Activated CD8-positive, alpha-beta memory T cell treated with anti-CD3 and anti-CD28 coated beads for 24 hours (primary cell): ENCODE data around the gene RPSA.
"Not testable (repeated sequence)": the region's sequence is repeated elsewhere in the genome, so short reads cannot be mapped to it uniquely, and the experiment has no call there.

Experiments used
- DNase-seq: peaks from one replicate; pipeline ENCODE4 v3.0.0-alpha.2; 2020

Gene RPSA

DNA sequence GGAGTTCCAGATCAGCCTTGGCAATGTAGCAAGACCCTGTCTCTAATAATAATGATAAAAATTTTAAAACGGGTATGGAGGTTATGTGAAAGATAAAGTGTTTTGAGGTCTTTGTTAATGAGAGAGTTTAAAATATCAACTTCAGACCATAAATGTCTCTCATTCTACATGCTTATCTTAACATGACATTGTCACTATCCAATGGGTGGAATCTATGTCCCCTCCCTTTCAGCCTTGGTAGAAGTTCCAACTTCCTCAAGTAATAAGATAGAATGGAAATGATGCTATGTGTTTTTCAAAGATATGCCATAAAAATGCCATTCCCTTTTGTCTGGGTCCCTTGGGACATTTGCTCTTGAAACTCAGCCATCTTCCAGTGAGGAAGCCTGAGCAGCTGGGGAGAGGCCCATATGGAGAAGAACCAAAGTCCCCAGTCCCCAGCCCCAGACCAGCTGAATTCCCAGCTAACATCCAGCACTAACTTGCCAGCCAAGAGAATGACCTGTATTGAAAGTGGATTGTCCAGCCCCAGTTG lies 17.0 kb downstream of the RPSA start:
- no peak for DNase-seq

DNA sequence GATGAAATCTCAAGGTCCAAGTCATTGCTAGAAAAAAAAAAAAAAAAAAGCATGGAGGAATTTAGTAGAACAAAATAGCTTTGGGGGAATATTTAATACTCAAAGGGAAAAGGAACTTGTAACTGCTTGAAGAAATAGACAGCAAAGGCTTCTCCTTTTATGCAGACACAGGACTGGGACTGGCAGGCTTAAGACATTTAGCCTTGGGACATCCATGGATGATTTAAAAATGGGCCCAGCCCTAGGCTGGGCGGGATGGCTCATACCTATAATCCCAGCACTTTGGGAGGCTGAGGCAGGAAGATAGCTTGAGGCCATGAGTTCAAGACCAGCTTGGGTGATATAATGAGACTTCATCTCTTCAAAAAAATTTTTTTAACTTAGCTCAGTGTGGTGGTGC lies 19.8 kb downstream of the RPSA start:
- no peak for DNase-seq

DNA sequence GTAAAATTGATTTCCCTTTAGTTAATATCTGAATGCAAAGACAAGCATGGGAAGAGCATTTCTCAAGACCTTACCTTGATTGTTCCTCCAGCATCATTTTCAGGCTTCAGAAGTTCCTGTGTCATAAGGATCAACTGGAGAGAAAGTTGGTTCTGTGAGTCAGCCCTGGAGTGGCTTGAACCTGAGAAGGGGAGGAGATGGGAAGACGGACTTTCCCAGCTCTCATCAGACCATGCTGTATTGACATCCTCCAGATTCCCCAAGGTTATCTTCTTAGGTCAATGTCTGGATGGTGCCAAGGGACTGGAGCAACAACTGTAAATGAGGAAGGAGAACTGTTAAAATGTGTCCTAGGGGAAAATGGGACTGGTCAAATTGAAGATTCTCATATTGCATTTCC lies 21.0 kb downstream of the RPSA start:
- no peak for DNase-seq

DNA sequence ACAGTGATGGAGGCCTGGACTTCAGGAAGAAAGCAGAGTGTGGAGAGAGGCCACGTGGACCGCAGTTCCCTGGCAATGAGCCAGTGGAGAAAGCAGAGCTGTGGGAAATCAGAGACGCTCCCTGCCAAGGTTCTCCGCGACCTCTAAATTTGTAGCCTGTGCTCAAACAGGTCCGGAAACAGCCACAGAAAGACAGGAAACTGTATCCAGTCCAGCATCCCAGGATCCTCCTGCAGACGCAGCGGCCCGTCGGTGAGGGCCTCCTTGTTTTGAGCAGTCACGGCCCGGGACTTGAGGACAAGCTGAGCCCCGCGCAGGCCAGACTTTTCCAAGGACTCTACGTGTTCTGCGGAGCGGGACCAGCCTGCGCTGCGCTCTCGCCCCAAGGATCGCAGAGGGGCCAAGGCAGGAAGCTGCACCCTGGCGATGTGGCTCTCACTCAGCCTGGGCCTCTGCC lies 22.3 kb downstream of the RPSA start:
- DNase-seq: no peak

DNA sequence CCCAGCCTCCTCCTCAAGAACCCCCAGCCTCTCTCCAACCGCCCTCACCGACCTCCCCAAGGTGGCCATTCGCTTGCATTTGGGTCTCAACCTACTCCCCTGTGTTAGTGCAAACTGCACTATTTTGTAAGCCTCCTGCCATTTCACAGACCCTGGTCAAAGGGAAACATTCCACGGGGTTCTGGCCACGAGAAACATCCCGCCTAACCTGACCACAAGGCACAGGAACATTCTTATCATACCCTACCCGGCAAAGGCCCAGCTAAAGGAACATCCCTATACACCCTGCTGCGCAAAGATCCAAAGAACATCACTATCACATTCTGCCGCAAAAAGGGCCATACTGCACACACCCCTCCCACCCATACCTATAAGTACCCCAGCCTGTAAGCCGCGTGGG lies 22.9 kb downstream of the RPSA start:
- DNase-seq: no peak

DNA sequence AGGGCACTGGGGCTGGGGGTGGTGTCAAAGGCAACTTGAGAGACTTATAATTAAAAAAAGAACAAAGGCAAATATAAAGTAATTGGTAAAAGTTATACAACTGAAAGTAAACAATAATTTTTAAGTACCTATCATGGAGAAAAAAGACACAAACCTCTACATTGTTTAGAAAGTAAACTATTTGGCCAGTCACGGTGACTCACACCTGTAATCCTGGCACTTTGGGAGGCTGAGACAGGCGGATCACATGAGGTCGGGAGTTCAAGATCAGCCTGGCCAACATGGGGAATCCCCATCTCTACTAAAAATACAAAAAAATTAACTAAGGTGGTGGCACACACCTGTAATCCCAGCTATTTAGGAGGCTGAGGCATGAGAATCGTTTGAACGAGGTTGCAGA lies 25.8 kb downstream of the RPSA start:
- no peak for DNase-seq

DNA sequence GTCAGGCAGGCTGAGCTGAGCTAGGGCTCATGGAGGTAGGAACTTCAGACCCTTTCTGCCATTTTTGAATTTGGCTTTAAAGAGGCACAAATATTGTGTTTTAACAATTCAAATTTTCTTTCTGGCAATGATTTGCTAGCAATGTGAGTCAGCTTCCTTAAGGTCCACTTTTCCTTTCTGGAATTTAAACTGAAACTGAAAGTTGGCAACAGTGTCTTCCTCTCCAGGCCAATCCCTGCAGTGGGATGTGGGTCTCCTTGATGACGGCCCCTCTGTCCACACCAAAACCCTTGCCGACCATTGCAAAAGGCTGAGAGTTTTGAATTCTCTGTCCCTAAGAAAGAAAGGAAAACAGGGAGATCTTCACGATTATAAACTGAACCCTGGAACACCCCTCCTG lies 27.1 kb downstream of the RPSA start:
- no peak for DNase-seq

DNA sequence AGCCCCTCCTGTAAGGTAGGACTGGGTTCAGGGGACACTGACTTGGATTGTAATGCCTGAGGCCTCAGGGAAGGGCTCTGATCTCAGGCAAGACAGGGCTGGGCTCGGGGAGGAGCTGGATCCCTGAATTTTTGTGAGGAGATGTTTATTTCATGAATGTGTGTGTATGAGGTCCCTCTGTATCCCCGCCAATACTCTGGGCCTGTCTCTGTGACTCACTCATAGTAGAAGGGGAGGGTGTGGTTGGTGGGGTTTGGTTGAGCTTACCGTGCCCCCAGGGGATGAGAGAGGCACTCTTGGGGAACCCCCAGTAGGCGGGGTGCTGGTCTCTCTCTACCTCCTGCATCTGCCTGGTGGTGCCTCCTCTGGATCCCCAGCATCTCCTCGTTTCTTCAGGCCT lies 28.1 kb downstream of the RPSA start:
- no peak for DNase-seq

DNA sequence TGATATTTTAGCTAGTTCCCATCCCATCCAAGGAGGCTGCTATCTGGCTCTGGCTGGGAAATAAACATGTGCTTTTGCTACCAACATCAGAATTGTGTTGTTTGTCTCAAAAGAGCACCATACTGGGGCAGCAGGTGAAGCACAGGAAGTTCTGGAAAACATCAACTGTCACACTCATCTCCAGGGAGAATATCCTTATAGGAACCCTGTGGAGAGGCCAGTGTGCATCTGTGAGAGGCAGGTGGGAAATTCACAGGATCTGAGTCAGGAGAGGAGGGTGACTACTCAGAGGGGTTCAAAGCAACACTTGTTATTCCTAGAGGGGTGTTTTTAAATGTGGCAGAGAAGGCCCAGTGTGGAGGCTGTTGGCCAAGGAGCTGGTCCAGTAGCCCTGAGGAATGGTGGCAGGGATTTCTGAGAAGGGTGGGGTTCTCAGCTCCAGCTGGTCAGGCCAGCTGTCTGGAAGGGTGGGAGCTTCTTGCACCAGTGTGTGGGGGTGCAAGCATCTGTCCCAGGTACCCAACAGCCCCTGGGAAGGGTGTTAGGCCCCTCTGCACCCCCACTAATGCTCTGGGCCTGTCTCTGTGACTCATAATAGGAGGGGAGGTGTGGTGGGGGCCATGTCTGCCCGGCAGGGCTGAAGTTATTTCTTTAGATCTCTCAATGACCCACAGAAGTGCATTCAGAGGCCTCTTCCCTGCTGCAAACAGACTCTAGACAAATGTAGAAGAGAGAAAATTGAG lies 28.7 kb downstream of the RPSA start:
- DNase-seq: no peak

DNA sequence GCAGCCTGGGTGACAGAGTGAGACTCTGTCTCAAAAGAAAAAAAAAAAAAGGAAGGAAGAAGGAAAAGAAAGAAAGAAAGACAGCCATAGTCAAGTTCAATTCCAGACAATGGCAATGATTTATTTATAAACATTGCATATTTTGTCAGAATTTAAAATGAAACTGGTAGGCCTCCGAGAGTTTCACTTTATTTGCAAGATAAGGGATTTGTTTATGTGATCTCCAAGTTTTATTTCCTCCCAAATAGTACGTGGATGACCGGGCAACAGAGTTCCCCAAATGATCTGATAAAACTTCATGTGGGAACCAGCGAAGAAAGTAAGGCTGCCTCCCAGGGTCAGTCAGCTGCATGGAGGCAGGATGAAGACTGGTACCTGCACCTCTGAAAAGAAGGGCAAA lies 32.4 kb downstream of the RPSA start:
- no peak for DNase-seq

DNA sequence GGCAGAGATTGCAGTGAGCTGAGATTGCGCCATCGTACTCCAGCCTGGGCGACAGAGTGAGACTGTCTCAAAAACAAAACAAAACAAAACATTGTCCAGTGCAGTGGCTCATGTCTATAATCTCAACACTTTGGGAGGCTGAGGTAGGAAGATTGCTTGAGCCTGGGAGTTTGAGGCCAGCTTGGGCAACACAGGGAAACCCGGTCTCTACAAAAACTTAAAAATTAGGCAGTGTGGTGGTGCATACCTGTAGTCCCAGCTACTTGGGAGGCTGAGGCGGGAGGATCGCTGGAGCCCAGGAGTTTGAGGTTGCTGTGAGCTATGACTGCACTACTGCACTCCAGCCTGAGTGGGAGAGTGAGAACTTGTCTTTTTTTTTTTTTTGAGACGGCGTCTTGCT lies 33.8 kb downstream of the RPSA start:
- DNase-seq: no peak

DNA sequence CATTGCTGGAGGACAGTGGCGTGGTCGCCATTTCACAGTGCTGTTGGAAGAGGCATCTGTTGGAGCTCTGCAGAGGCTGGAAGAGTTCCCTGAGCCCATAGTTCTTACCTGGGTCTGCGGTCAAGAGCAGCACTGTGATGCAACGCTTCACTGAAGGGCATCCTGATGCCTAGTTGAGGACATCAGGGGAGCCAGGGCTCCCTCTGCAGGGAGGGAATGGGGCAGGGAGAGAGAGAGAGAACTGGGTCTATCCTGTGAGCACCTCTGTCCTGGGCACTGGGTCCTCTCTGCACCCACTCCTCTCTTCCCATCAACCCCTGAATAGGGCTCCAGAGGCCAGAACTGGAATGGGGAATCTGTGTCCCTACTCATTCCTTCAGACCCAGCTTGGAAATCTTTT lies 37.0 kb downstream of the RPSA start:
- no peak for DNase-seq

DNA sequence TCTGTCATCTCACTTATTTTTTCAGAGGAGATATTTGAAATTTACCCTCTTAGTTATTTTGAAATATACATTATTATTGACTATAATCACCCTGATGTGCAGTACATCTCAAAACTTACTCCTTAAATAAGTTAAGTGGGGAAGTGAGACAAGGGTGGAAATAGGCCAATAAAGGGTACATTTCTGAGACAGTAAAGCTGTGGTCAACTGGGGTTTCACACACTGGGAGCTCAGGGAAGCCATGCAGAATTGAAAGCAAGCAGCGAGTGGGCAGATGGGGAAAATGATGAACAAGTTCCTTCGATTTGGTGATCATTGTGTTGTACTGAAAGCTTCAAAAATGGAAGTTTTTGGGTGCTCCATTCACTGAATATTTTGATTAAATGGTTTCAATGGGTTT lies 39.4 kb downstream of the RPSA start:
- no peak for DNase-seq

DNA sequence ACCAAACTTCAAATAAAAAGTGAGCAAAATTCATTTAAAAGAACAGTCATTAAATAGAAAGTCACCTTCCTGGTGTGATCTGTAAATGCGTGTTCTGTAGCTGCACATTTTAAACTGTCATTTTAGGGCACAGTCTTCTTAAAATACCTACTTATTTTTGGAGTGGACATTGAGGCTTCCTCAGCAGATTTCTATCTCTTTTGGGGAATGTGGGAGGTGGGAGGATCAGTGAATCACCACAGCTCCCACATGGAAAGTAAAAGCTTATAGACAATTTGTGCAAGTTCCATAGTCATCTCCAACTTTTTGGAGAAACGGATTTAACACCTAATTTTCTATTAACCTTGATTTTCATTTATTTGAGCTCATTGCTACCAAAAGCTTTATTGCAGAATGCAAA lies 39.9 kb downstream of the RPSA start:
- DNase-seq: no peak

DNA sequence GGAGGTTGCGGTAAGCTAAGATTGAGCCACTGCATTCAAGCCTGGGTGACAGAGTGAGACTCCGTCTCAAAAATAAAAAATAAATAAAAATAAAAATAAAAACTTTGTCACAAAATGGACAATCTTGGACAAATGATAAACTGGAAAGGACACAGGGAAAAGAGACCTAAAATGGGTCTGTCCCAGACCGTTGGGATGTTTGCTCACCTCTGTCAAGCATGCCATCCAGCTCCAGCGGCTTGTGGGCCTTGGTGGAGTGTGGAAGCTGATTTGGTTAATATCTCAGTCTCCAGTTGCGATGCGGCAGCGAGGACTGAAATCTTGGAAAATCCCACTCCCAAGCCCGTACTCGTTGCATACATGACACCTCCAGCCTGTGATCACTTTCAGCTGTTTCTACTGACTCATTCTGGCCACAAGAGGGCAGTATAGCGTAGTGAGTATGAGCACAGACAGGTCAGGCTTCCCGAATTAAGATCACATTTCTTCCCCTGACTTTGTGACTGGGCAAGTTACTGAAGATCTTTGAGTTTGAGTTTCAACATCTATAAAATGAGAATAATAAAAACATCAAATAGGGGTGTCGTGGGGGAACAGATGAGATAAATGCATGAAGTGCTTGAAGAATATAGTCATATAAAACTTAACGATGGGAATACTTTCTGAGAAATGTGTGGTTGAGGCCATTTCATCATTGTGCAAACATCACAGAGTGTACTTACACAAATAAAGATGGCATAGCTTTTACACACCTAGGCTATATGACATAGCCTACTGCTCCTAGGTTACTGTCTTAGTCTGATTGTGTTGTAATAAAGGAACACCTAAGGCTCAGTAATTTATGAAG lies 41.3 kb downstream of the RPSA start:
- peak; percentile 70 for DNase-seq

DNA sequence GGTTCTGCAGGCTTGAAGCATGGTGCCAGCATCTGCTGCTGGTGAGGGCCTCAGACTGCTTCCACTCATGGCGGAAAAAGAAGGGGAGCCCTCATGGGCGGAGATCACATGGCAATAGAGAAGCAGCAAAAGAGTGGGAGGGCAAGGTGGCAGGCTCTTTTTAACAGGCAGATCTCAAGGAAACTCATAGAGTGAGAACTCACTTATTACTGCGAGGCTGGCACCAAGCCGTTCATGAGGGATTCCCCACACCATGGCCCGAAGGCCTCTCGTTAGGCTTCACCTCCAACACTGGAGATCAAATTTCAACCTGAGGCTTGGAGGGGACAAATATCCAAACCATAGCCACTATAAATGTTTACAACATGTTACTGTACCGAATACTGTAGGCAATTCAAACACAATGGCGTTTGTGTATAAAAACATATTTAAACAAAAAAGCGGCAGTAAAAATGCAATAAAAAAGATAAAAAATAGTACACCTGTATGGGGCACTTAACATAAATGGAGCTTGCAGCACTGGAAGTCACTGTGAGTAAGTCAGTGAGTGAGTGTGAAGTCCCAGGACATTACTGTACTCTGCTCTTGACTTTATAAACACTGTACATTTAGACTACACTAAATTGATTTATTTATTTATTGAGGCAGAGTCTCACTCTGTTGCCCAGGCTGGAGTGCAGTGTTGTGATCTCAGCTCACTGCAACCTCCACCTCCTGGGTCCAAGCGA lies 42.1 kb downstream of the RPSA start:
- no peak for DNase-seq

DNA sequence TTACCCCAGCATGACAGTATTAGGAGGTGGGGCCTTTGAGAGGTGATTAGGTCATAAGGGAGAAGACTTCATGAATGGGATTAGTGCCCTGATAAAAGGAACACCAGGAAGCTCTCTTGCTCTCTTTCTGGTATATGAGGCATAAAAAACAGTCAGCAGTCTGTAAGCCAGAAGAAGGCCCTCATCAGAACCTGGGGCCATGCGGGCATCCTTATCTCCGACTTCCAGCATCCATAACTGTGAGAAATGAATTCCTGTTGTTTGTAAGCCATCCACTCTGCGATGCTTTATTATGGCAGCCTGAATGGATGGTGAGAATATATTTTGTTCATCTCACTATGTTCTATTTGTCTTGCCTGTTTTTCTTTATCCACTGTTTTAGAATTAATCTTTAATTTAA lies 43.3 kb downstream of the RPSA start:
- no peak for DNase-seq

DNA sequence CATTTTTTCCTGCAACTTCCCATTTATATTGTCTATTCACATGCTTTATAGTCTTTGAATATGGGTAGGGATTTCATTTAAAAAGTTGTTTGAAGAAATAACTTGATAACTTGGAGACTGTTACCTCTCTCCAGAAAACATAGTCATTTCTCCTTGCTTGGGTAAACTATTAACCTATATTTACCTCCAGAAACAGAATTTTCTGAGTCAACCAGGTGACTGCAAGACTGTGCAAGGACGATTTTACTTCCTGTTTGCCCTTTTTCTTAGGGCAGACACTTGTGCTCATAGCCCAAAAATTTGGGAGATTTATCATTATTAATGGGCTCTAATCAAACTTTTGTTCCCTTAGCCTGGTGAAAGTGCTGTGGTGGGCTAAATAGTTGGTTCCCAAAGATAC lies 46.6 kb downstream of the RPSA start:
- no peak for DNase-seq

DNA sequence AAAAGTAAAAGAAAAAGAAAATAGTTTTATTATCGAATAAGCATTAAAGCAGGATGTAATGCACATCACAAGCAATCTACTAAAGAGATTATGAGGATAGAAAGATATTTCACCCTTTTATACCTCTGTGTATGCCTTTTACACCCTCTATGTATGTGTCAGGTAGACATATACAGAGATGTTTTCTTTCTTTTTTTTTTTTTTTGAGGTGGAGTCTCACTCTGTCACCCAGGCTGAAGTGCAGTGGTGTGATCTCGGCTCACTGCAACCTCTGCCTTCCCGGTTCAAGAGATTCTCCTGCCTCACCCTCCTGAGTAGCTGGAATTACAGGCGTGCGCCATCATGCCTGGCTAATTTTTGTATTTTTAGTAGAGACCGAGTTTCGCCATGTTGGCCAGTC lies 47.4 kb downstream of the RPSA start:
- DNase-seq: not testable (repeated sequence)

DNA sequence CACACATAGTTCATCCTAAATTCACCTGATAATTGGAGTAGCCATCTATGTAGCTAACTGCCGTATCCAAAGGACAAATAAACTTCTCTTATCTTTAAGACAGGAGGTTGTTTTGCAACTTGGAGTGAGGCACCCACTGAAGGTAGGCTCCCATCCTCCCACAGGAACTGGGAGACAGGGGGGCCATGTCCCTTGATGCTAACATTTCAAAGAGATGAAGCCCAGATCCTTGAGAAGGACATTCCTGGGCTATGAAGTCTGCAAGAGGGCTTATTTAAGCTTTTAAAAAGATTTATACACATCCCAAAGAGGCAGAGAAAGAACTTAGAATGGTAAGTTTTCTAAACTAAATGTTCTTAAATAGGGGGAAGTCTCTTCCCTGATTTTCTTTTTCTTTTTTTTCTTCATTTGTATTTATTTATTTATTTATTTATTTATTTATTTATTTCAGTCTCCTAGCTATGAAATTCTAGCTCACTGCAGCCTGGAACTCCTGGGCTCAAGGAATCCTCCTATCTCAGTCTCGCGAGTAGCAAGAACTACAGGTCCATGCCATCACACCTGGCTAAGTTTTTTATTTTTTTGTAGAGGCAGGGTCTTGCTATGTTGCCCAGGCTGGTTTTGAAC lies 48.2 kb downstream of the RPSA start:
- DNase-seq: no peak

DNA sequence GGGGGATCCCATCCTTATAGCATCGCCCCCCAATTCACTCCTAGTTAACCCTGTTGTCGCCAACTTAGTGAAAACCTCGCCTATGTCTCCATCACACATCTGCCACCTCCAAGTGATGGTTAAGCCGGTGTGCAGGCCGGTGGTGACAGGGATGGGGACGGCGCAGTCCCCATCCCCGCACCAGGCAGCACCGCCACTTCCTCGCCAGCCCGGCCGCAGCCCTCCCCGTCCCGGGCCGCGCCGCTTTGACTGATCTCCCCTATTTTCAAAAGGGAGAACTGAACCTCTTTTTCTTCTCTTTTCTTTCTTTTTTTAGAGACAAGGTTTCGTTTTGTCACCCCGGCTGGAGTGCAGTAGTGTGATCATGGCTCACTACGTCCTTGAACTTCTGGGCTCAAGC lies 49.6 kb downstream of the RPSA start:
- no peak for DNase-seq

DNA sequence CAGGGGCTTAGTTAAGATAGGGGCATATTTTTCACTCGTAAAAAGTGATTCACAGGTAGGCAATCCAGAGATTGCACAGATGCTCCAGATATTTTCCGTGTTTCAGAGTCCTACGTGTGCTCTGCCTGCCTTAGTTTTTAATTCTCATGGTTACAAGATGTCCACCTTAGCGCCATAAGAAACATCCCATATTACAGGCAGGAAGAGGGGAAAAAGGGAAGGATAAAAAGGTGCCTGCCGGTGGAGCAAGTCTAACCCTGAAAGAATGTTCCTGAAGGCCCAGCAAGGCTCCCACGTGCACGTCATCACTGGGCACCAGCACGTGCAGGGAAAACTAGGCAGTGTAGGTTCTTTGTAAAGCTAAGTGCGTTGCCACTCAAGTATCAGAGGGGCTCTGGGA lies 50.8 kb downstream of the RPSA start:
- DNase-seq: no peak

DNA sequence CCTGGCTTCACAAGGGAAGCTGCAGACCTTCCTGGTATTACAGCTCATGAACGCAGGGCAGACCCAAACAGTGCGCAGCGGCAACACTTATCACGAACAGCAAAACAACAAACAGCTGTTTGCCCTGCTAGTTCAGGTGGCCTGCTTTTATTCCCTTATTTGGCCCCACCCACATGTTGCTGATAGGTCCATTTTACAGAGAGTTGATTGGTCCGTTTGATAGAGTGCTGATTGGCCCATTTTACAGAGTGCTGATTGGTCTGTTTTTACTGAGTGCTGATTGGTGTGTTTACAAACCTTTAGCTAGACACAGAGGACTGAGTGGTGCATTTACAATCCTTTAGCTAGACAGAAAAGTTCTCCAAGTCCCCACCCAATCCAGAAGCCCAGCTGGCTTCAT lies 52.1 kb downstream of the RPSA start:
- not testable (repeated sequence) for DNase-seq
